GM12873 (cell line): ENCODE measurements around the gene TXNL4A.

Experiments used
- TF ChIP-seq, protein P1 (sequence below): IDR thresholded peaks from 2 replicates; pipeline ENCODE4 v1.5.1; 2012; ENCODE audit warnings: low read depth, mild to moderate bottlenecking, moderate library complexity, low read length, control low read depth; ENCODE audit not compliant: insufficient read depth; ENCODE audit errors: missing control alignments

The TXNL4A gene, protein sequence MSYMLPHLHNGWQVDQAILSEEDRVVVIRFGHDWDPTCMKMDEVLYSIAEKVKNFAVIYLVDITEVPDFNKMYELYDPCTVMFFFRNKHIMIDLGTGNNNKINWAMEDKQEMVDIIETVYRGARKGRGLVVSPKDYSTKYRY

GRCh38 chr18:79988451-79989194 lies at the start of gene TXNL4A:
Gene TXNL4A (minus strand): TSS chr18:79988563. CDS start chr18:79988392, 171 bp downstream.
- TF ChIP-seq, protein P1, sequence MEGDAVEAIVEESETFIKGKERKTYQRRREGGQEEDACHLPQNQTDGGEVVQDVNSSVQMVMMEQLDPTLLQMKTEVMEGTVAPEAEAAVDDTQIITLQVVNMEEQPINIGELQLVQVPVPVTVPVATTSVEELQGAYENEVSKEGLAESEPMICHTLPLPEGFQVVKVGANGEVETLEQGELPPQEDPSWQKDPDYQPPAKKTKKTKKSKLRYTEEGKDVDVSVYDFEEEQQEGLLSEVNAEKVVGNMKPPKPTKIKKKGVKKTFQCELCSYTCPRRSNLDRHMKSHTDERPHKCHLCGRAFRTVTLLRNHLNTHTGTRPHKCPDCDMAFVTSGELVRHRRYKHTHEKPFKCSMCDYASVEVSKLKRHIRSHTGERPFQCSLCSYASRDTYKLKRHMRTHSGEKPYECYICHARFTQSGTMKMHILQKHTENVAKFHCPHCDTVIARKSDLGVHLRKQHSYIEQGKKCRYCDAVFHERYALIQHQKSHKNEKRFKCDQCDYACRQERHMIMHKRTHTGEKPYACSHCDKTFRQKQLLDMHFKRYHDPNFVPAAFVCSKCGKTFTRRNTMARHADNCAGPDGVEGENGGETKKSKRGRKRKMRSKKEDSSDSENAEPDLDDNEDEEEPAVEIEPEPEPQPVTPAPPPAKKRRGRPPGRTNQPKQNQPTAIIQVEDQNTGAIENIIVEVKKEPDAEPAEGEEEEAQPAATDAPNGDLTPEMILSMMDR: no peak

- TF ChIP-seq, protein P1: no peak
These were observed 48.9 kb upstream of the TXNL4A start for GRCh38 chr18:80037300-80037699.

- TF ChIP-seq, protein P1: no peak
These were observed 47.6 kb upstream of the TXNL4A start for GRCh38 chr18:80035997-80036396.

DNA sequence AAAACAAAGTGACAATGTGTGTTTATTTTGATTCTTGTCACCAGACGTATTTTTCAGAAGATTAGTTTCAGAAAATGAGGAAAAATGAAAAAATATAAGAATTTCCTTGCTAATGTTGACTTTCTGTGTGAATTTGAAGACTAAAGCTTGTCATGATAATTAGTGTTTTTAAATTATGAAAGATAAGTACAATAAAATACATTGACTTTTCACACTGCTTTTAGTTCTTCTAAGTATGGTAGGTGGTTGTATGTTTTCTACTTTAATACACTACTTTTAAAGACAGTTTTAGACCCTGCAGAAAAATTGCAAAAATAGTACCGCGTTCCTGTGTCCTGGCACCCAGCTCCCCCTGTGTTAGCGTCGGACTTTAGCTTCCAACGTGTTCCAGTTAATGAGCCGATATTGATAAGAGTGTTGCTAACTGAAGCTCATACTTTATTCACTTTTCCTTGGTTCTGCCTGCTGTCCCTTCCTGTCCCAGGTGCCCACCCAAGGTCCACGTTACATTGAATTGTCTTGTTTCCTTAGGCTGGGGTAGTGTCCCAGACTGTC lies 46.6 kb upstream of the TXNL4A start:
- TF ChIP-seq, protein P1: no peak

GRCh38 chr18:80034068-80034851 lies 45.9 kb upstream of the TXNL4A start, which contains the start of gene RBFA:
Gene RBFA (plus strand): TSS chr18:80034434. CDS start chr18:80034496, 62 bp downstream.
- TF ChIP-seq, protein P1: peak; percentile 37

GRCh38 chr18:80033181-80034067 lies 45.1 kb upstream of the TXNL4A start:
- TF ChIP-seq, protein P1: no peak
